NCI-H446 (cell line): ENCODE results near the gene NUDT4.
A peak's percentile ranks its signal among the peaks of the same experiment; 100 is the strongest.

ENCODE experiments used
- DNase-seq, 2 experiments: peaks; one replicate each; lab custom pipeline; 2025; lab: John Stamatoyannopoulos, UW

NUDT4 gene

GRCh38 chr12:93377252-93378195, at the start of gene NUDT4:
TSS of gene NUDT4 (plus strand) at chr12:93377925. CDS start at chr12:93378323, 398 bp downstream.
- peak; percentile 92 to 97 for DNase-seq

DNA sequence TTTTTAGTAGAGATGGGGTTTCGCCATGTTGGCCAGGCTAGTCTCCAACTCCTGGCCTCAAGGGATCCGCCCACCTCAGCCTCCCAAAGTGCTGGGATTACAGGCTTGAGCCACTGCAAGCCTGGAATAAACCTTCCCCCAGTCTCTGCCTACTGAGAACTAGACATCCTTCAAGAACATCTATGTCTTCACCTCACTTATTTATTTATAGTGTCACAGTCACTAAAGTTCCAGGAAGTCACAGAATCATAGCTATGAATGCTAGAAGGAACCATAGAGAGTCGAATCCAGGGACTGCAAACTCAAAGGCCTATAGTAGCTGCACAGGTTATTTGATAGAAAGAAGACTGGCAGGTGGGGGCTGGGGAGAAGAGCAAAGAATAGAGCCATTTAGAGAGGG, 44.7 kb upstream of the NUDT4 start:
- DNase-seq = no peak

DNA sequence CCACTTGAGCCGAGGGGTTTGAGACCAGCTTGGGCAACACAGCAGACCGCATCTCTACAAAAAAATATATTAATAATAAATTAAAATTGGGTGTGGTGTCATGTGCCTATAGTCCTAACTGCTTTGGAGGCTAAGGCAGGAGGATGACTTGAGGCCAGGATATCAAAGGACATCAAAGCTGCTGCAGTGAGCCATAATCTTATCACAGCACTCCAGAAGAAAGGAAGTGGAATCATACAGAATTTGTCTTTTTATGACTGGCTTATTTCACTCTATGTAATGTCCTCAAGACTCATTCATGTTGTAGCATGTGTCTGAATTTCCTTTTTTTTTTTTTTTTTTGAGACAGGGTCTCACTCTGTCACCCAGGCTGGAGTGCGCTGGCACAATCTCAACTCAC, 43.9 kb upstream of the NUDT4 start:
- DNase-seq = no peak

DNA sequence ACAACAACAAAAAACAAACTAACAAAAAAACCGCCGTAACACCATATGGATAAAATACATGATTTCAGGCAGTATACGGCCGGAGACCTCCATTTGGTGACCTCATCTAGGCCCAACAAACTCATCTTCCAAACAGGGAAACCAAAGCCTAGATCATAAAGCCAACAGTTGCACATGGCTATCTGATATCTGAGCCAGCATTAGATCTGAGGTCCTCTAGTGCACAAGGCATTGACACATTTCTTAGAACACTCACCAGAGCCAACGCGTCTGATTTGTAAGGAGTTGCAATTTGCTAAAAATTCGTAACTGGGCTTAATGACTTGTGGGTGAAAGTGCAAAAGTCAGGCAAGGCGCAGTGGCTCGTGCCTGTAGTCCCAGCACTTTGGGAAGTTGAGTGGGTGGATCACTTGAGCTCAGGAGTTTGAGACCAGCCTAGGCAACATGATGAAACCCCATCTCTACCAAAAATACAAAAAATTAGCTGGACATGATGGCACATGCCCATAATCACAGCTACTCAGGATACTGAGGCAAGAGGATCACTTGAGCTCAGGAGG, 42.0 kb upstream of the NUDT4 start:
- no peak for DNase-seq

DNA sequence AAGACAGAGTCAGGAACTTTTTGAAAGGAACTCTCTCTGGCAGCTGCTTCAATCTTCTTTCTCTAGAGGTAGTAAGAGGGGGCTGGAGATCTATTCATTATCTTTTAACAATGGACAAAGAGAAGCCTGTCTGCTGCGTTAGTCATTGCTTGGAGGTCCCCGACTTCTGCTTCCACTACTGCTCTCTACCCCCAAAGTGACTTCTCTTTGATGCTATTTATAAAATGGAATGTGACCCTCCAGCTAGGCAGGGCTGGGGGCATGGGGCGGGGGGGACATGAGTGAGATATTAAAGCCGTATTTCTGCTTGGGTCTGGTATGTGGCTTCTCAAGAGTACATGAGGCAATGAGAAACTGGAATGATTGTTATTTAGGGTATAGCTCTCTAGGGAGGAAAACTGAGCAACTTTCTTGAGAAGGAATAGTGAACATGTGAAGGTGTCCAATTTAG, 41.4 kb upstream of the NUDT4 start:
- DNase-seq = no peak

- no peak for DNase-seq
Observed at GRCh38 chr12:93338598-93338997, 39.1 kb upstream of the NUDT4 start.

DNA sequence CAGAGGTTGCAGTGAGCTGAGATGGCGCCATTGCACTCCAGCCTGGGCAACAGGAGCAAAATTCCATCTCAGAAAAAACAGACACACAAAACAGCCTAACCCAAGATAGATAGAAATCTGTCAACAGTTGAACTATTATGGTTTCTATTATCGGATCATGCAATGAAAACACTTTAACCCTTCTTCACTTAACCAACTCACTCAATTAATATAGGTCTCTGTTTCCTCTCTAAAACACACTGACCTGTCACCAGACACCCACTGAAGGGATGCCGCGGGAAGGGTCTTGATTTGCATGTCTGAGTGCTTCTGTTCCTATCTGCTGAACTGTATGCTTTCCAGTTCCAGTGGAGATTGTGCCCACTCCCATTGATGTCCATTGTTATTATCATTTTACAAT, 38.0 kb upstream of the NUDT4 start:
- DNase-seq = no peak

DNA sequence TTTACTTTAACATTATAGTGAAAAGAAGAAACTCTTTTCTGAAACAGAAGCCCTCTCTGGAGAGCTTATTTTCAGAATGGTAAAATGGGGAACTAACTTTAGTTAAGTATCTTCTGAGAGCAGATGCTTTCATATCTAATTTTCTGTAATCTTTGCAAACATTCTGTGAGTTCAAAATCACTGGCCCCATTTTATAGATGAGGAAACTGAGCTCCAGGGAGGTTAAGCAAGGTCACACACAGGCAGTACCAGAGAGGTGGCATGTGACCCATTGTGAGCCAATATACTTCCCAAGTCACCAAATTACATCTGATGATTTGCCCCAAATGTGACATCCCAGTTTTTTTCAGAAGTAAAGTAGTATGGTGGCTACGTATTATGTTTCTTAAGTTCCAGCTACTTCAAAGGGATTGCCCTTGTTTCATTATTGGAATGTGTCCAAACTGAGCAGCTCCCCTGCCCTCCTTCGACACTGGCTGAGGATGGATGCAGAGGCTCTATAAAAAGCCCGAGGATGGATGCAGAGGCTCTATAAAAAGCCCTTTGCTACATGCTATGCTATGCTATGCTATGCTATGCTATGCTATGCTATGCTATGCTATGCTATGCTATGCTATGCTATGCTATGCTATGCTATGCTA, 36.2 kb upstream of the NUDT4 start:
- DNase-seq = no peak

DNA sequence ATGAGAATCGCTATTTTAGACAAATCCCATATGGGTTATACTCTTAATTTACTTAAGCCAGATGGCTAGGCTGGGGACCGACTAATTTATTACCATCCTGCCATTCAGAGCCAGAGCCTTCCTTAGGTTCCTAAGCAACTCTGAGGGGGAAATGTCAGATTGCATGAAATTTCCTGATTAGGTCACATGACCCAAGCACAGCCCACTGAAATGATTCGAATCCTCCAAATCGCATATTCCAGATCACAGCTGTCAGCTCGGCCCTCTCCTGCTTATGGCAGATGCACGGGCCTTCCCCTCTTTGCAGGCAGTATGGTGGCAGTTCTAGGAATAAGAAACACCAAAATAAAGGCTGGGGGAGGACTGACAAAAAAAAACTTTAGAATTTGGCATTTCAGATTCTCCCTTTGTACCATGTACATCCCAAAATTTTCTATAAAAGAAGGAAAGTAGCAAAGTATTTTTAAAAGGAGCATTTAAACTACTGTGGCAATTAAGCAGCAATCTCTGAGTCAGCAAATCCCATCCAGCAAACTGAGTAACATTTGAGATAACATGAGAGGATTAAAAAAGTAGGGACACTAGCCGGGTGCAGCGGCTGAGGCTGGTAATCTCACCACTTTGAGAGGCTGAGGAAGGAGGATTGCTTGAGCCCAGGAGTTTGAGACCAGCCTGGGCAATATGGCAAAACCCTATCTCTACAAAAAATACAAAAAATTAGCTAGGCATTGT, 30.5 kb upstream of the NUDT4 start:
- peak; percentile 56 to 90 for DNase-seq

- DNase-seq = peak; percentile 43 to 83
Observed at GRCh38 chr12:93348575-93349435, 28.9 kb upstream of the NUDT4 start.

GRCh38 chr12:93351726-93352125, 26.0 kb upstream of the NUDT4 start:
- DNase-seq = no peak

DNA sequence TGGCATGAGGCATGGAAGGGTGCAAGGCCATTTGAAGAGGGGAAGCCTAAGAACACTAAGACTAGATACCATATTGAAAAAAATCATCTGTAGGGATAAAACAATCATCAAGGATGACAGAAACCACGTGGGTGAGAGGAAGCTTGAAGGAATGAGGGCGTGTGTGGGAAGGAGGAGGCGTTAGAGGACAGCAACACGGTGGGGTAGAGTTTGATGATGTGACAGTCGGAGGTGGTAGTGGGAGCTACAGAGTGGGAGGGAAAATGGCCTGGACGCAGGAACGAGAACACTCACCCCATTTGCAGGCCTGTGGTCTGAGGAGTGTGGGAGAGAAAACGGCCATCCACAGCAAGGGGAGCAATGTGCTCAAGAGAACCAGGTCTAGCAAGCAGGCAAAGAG, 25.4 kb upstream of the NUDT4 start:
- DNase-seq = no peak

- no peak for DNase-seq
Observed at GRCh38 chr12:93356214-93356613, 21.5 kb upstream of the NUDT4 start.

GRCh38 chr12:93358058-93358457, 19.7 kb upstream of the NUDT4 start:
- DNase-seq = no peak

- no peak for DNase-seq
Observed at GRCh38 chr12:93358821-93359220, 18.9 kb upstream of the NUDT4 start.

- peak in 1 of 2 experiments; percentile 5 for DNase-seq
Observed at GRCh38 chr12:93360688-93361087, 17.0 kb upstream of the NUDT4 start.

GRCh38 chr12:93361151-93361919, 16.4 kb upstream of the NUDT4 start:
- peak; percentile 45 to 75 for DNase-seq

- no peak for DNase-seq
Observed at GRCh38 chr12:93363841-93364297, 13.9 kb upstream of the NUDT4 start.

- DNase-seq = no peak
Observed at GRCh38 chr12:93365616-93366405, 11.9 kb upstream of the NUDT4 start.
